NCI-H187 (cell line): ENCODE results near the gene COL15A1.

Source experiments
- DNase-seq, 2 experiments: peaks; one replicate each; lab custom pipeline; 2025; lab: John Stamatoyannopoulos, UW

Gene COL15A1

DNA sequence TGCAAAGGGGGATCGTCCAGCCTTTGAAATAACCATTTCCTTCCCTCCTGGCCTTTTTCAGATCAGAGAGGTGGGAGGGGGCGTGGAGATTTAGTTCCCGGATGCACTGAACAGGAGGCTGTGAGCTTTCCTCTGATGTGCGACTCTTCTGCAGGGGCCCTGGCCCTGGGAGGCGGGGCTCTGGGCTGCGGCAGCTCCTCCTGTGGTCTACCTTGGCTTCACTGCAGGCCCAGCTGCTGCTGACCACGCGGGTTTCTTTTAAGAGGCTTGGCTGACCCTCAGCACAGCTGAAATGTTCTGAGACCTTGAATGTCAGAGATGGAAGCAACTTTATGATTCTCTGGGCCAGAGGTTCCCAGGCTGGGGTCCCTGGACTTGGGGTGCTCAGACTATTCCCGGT, 27.0 kb upstream of the COL15A1 start:
- DNase-seq, result no peak

DNA sequence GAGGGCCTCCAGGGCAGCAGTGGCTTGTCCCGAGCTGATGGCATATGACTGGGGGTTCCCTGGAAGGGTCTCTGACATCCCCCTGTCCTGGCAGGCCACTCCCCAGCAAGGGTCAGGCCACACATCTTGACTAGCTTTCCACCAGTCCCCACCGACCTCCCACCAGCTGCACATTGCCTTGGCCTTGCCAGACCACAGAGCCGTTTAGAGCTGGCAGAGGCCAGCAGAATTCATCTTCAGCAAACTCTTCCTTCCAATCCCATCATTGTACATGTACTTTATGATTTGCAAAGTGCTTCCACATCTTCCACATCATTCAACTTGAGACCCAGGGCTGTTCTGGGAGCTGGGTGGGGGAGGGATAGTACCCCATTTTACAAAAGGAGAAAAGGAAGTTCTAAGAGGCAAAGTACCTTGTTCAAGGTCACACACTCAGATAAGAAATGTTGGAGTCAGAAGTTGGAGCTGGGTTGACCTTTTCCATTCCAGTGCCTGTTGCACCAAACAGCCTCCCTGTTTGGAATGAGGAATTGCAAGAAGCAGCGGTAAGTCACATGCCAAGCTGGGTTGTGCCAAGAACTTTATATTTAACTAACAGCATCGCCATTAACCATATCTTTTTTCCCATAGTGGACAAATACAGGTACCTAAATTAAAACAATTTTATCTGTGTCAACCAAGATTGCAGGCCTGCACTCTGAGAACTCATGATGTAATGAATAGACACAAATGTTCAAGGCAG, 25.8 kb upstream of the COL15A1 start:
- DNase-seq, result no peak

DNA sequence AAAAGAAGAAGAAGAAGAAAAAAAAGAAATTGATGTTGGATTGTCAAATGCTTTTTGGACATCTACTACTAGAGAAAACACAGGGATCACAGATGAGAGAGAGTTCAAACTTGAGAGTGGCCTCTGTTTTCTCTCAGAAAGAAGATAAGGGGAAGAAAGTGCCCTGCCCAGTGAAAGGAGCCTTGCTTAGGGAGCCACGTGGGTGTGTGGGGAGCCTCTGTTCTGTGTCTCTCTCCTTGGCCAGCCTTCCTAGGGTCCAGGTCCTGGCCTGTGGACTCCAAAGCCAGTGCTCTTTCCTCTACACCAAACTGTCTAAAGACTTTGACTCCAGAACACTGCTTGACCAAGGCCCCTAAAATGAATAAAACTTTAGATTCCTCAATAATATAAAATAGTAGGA, 22.0 kb upstream of the COL15A1 start:
- DNase-seq, result no peak

DNA sequence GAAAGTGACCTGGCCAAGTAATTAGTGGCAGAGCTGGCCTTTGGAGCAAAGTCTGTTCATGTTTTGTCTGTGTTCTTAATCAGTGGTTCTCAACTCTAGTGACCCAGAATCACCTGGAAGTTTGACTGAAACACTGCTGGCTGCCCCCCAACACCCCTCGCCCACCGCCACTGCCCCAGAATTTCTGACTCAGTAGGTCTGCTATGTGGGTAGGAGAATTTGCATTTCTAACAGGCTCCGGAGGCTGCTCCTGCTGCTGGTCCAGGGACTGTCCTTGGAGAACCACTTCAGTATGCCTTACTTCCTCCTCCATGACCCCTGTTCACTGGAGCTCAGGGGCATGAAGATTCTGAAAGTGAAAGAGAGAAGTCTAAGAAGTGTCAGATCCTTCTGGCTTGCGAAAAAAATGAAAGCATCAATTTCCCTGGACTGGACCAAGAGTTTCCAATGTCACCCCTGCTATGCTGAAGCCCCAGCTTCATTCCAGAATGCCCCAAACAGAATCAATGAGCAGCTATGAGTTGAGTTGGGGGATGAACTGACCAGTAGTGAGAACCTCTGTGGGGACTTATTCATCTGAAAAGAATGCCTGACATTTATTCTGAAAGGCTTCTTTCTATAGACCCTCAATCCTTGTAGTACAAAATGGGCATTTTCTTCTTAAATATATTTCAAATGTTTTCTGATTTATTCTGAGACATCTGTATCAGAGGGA, 20.8 kb upstream of the COL15A1 start:
- DNase-seq, result no peak

DNA sequence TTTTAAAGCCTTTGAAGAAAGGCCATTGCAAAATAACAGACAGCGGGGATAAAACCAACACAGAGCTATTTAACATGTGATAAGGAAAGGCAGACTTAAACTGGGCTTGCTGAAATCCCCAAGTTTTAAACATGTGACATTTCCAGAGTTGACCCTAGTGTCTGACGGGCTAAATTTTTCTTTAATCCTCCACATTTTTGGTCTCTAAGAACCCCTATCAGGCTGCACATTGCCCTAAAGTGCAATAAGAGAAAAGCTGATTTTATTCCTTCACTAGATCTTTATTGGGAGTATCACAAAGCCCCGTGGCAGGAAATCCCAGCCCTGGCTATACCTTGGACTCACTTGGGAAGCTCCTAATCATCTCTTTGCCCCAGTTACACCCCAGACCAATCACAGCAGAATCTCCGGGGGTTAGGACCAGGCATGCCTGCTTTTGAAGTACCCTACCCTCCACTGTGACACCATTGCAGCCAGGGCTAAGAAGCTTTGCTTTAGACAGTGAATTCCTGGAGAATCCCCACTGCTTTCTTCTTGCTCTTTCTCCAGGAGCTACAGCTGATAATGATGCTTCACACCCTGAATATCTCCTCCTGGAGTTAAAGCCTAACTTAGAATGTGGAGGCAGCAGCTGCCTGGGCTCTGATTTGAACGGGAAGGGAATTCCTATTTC, 20.1 kb upstream of the COL15A1 start:
- no peak for DNase-seq

DNA sequence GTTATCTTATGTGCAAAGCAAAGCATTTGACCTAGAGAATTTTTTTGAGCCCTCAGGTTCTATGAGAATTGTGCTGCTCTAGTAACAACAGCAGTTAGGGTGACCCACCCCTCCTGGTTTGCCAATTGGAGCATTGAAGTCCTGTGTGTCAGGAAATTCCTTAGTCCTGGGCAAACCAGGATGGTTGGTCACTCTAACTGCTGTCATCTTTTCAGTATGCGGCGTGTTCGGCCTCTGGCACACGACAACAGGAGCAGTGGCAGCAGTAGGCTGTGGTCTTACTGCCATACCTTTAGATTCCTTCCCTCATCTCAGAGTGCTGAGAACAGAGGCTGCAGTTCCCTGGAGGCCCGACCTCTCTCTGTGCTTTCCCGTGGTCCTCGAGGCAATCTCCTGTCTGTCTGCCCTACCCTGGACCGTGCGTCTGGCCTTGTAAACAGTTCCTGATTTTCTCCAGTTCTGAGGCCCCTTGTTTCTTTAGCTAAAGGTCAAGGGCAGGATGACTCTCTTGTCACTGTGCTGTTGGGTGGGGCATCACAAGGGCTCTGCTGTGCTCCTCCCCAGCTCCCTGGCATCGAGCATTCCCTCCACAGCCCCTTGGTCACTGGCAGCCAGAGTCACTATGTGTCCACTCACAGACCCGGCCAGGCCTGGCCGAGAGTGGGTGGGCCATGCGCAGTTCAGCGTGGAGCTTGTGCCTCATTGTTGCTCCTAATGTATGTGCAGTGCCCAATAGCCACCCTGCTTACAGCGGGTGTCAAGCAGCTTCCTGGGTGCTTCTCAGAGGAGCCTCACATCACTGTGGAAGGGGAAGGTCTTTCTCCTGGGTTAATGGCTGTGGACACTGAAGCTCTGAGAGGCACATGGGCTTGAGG, 18.5 kb upstream of the COL15A1 start:
- no peak for DNase-seq

DNA sequence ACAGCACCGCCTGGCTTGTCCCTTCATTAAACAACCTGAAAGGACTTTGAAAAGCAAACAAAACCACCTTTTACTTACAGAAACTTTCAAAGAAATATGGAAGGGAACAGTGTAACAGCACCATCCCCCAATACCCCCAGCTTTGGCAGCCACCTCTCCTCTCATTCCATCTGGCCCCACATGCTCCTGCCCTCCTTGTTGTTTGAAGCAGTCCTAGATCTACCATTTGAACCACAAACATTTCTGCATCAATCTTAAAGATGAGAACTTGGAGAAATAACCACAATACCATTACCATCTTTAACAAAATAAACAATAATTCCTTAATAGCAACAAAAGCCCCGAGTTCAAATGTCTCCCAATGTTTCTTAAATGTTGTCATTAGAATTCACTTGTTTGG, 17.8 kb upstream of the COL15A1 start:
- DNase-seq, result no peak

DNA sequence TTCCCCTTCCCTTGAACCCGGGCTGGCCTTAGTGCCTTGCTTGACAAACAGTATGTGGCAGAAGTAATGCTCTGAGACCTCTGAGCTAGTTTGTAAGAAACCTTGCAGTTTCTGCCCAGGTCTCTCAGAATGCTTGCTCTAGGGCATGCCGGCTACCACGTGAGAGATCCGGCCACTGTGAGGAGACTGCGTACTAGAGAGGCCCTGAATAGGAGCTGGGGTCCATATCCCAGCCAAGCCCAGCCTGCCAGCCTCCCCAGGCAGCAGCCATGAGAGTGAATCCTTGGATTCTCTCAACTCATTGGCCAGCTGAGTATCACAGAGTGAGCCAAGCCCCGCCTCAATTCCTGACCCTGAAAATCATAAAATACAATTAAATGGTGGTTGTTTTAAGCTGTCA, 16.0 kb upstream of the COL15A1 start:
- no peak for DNase-seq

DNA sequence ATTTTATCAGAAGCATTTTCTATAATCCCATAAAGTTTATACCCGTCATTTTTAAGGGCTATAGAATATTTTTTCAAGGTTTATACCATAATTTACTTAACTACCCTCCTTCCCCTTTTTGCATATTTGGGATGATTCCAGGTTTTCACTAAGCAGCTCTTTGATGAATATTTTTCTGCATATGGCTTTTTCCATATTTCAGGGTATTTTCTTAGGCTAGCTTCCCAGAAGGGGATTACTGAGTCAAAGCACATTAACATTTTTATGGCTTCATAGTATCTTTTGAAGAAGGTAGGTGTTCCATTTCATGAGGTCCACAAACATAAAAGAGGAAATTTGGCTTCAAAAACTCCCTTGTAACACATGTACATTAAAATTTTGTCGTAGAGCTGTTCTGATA, 14.6 kb upstream of the COL15A1 start:
- DNase-seq, result no peak

DNA sequence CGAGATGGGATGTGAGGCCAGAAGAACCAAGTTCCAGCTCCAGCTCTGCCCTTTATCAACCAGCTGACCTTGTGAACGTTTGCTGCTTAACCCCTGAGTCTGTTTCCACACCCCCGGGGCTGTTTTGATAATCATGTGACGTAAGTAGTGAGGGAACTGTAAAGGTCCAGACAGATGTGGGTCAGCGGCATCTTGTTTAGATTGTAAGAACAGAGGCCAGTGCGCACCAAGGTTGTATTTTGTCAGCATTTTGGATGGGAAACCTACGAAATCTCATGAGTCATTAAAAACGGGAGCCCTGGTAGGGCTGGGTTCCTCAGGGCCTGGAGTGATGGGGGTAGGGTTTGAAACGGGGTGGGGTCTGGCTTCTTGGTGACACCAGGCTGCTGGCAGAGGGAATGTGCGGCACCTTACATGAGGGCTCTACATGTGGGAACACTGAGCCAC, 13.8 kb upstream of the COL15A1 start:
- DNase-seq, result no peak

DNA sequence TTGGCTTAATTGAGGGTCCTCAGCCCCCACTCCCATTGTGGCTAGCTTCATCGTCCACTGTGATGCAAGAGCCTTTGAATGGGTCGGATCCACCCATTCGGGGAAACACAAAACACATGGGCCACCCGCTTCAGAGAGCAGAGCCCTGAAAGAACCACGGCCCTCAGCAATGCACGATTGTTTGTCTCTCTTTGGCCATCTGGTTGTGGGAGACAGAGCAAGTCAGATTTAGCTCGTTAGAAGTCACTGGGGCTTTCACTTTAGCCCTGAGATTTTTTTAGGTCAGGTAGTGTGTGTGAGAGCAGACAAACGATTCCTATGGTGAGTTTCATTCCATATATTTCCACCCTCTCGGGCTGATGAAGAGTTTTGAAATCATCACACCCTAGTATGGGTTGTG, 12.9 kb upstream of the COL15A1 start:
- no peak for DNase-seq

DNA sequence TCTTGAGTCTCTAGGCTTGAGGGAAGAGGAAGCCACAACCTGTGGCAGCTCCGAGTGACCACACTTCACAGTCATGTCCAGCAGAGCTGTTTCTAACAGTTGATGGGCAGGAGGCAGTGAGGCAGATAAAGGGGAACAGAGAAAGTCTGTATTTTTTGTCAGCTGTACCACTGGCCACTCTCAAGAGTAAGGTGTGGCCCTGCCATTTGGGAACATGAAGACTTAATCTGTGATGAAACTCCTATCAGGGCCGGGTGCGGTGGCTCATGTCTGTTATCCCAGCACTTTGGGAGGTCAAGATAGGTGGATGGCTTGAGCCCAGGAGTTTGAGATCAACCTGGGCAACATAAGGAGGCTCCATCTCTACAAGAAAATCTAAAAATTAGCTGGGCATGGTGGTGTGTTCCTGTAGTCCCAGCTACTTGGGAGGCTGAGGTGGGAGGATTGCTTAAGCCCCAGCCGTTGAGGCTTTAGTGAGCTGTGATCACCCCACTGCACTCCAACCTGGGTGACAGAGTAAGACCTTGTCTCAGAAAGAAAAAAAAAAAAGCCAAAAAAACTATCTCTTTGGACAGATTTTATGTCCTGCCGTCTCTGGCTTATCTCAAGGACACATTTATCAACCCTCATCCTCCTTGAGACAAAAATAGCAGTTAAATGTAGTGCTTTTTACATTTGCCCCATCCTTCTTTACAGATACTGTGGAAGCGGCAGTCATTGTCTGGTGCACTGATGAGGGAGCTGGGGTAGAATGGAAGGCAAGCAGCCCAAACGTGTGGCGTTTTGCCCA, 11.9 kb upstream of the COL15A1 start:
- DNase-seq, result no peak

DNA sequence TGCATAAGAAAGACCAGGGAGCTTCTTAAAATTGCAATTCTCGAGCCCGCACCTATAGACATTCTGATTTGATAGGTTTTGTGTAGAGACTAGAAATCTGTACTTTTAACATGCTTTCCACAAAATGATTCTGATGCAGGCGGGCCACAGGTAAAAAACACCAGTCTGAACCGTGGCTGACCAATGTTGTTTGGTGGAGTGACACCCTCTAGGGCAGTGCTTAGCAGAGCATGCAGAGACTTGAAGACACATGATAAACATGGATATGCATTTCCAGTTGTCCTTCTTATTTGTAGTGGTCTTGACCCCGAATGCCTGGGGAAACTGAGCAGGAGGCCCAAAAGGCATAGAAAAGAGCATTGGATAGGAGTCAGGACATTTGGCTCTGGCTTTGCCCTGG, 10.5 kb upstream of the COL15A1 start:
- no peak for DNase-seq

DNA sequence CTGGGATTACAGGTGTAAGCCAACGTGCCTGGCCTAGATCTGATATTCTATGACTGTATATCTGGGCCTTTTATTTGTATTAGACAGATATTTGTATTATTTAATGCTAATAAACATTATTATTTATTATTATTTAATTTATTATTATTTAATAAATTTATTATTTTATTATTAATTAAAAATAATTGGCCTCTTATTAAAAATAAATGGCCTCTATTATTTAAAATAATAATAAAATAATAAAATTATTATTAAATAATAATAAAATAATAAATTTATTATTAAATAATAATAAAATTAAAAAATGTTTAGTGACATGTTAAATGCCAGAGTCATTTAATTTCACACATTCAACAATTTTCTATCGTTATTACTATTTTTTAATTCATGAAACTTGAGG, 9.8 kb upstream of the COL15A1 start:
- DNase-seq, result no peak

DNA sequence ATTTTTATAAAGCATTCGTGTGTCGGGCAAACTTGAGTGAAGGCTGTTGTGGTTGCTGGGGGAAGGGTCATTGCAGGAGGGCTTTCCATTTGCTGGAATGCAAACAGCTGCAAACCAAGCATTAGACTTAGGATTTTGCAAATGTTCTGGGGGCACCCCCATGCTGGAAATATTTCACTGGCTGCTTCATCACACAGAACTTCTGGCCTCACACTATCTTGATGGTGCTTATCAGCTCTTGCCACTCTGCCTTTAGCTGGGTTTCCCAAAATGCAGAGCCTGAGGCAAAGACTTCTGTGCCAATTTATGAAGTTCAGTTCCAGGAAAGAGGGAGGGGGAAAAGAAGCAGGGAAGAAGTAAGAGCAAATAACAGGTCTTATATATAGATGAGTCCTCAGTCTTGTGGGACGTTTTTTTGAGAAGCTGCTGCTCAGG, 8.6 kb upstream of the COL15A1 start:
- no peak for DNase-seq

DNA sequence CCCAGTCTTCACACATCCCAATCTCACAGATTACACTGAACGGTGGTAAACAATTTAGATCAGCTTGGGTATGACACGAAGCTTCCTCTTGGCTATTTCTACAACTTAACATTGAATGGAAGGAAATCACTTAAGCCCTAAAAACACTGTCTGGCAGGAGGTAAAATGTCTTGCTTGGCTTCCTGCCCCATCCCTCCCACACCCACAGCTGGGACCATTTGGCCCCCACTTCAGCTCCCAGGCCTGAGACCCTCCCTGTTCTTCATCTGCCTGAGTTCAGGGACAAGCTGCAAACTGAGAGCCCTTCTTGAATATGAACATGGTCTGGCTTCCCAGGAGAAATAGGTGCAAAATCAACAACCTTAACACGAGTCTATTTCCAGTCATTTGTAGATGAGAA, 3.4 kb upstream of the COL15A1 start:
- no peak for DNase-seq

DNA sequence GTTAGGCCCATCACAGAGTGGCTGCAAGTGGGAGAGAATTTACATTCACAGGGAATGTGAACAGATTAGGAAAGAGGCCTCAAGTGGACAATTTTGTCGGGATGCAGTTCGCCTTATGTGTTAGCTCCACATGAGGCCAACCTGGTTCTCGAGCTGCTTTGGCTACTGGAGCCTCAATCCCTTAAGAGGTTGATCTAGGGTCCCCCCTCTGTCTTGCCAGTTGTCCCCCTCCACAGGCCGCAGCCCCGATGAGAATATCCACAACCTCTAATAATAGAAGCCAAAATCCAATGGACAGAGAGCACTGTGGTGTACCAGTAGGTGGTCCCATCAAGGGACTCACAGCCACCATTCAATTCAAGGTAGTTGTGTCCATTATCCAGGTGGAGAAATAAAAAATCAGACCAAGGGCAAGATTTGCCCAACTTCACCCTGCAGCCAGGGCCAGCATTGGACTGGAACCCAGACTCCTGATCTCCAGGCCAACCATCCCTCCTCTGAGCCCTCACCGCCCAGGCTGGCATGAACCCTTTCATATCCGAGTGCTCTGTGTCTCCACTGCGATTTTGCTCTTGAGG, 1.7 kb upstream of the COL15A1 start:
- DNase-seq, result no peak

DNA sequence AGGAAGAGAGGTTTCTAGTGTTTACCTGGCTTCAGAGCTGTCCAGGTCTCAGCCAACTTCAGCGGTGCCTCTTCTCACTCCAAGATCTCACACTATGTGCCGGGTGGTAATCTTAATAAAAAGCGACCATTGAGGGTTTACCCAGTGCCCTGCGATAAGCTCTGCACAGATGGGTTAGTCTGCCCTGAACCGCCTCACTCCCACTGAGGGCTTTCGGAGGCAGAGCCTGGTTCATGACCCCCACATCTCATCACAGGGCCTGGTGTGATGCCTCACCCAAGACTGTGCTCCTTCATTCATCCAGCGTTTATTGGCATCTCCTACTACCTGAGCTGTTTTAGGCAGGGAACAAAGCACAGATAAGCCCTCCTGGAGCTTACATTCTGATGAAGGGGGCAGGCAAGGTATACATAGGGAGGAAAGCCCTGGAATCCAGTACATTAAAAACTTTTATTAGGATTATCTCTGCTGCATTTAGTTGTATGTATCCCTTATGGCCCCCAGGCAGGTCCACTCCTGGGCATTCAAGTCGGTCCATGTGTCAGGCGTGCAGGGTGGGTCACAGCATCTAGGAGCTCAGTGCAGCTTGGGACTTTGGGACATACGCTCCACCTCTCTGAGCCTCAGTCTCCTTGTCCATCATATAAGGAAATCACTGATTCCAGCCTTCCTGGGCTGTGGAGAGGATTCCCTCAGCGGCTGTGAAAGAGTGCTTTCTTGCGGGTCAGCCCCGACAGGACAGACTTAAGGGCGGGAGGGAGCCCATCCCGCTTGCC, 613 bp upstream of the COL15A1 start:
- no peak for DNase-seq

DNA sequence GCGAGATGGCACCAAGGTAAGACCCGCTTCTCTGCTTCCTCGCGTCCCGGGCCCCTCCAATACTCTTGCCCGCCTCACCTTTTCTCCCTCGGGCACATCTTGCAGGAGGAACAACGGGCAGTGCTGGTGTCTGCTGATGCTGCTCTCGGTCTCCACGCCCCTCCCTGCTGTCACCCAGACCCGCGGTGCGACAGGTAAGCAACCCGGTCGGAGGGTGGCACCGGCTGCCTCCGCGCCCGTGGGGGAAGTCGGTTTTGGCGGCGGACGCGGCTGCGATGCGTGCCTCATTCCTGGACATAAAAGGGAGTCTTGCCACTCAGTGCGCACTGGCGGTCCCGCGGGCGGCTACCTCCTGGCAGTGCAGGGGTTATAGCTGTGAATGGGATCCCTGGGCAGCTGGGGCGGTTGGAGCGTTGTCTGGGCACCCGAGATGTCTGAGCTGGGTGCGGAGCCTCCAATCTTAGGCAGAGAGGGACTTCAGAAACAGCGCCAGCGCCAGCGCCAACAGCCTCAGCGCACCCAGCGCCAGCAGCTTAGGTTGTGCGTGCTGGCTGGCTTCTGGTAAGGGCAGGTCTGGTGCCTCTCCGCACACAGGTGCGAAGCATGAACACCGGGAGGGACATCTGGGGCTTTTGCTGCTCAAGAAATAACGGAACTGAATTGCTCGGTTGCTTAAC, 488 bp downstream of the COL15A1 start:
- DNase-seq, result no peak

DNA sequence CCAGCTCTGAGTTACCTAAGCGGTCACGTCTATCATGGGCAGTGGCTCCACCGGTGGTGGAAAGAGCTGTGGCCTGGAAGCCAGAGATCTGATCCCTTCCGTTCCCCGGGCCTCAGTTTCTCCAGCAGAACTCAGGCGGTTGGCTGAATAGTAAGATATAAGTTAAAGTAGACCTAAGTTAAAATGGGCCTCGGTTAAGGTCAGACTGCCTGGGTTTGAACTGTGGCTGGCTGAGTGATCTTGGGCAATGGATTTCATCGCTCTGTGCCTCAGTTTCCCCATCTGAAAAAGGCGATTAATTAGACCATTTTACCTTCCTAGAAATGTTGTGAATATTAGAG, 997 bp downstream of the COL15A1 start:
- no peak for DNase-seq
